HG02970 (cell line): ENCODE results near the gene KCTD5.
"Not testable (repeated sequence)": the region's sequence is repeated elsewhere in the genome, so short reads cannot be mapped to it uniquely, and the experiment has no call there.

Source experiments
- ATAC-seq: cut with Tn5 transposase; IDR thresholded peaks from one replicate; pipeline ENCODE4 v1.9.1; 2021; ENCODE audit warnings: mild to moderate bottlenecking, moderate library complexity, moderate number of reproducible peaks; ENCODE audit not compliant: unreplicated experiment, low FRiP score

The KCTD5 gene

DNA sequence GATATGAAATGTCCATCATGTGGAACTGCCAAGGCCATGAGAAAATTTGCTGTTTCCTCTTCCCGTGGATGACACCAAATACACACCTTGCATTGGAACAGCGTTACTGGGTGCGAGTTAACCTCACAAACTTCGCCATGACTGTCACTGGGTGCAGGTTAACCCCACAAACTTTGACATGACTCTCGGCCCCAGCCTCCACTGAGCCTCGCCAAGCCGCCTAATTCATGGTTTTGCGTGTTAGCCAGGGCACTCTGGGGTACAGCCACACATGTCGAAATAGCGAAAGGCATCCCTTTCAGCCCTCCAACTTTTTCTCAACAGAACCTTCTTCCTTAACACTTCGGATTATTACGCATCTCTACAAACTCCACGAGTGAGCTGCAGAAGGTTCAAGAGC is 10.6 kb upstream of the KCTD5 start:
- no peak for ATAC-seq

GRCh38 chr16:2673066-2673999 is 9.0 kb upstream of the KCTD5 start:
- peak; percentile 88 for ATAC-seq

DNA sequence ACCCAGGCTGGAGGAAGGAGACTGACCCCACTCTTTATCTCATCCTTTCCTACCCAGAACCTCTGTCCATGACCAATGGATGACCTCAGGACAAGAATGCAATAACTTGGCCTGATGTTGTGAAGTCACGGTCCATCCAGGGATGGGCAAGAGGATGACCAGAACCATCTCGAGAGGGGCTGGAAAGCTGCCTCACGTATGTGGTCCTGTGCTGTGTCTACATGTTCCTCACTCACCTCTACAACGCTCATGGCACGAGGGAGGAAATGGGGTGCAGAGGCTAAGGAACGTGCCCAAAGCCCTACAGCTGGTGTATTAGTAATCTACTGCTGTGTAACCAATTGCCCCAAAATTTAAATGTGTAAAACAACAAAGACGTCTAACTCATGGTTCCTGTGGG is 7.3 kb upstream of the KCTD5 start:
- ATAC-seq: no peak

DNA sequence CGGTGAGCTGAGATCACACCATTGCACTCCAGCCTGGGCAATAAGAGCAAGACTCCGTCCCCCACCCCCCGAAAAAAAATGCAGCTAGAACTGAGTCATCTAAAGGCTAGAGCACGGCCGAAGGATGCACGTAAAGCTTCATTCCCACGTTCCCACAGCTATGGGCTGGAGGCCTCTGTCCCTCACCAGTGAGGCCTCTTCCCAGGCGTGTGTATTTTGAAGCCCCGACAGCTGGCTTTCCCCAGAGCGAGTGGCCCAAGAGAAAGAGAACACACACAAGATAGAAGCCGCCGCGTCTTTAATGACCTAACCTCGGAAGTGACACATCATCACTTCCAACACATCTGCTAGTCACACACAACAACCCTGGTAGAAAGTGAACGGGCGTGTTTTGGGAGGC is 6.6 kb upstream of the KCTD5 start:
- no peak for ATAC-seq

DNA sequence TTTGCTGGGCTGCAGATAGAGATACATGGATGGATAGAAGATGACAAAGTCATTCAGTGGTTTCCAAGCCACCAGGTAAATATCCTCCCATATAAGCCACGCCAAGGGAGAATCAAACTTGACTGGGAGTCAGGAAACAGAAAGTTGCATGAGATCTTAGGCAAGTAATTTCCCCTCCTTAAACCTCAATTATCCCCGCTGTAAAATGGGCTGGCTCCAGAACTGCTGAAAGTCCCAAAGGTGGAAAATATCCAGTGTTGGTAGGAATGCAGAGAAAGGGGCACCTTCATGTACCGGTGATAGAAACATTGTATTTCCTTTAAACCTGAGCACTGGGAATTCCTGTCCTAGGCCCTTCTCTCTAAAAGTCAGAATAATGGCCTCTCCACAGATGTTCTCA is 5.4 kb upstream of the KCTD5 start:
- ATAC-seq: not testable (repeated sequence)

DNA sequence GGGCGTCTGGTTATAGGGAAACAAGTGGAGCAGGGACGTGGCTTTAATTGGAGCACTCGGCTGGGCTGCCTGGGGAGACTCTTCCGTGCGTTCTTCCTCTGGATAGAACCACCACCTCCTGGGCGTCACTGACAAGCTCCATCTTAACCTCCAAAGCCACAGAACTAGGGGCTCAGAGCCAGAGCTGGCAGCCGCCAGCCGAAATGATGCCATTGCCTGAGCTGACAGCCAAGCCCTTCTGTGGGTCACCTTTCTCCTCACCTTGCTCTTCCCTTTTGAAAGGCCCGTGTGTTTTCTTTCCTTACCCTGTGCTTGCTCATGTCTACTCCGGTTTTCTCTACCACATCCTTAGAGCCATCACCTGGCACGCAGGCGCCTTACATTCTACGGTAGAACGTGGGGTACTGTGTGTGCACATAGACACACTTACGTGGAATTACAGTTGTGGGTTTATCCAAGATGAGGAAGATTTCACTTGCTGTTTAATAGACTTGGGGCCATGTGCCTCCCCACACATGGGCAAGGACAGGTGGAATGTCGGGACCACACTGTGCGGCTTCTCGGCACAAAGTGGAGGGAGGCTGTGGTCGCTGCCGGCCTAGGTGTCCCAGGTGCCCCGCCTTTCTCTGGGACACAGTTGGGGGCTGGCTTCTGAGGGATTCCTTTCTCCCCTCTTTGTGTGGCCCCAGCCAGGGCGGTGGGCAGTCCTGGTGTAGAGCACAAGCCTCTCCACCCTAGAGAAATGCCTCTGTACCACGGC is 3.9 kb upstream of the KCTD5 start:
- ATAC-seq: not testable (repeated sequence)

- ATAC-seq: not testable (repeated sequence)
Observed at GRCh38 chr16:2679902-2680301, 2.4 kb upstream of the KCTD5 start.

GRCh38 chr16:2680360-2680759 is 2.0 kb upstream of the KCTD5 start:
- not testable (repeated sequence) for ATAC-seq

- not testable (repeated sequence) for ATAC-seq
Observed at GRCh38 chr16:2683041-2683440, 718 bp downstream of the KCTD5 start.

- ATAC-seq: not testable (repeated sequence)
Observed at GRCh38 chr16:2686075-2686474, 3.8 kb downstream of the KCTD5 start.

DNA sequence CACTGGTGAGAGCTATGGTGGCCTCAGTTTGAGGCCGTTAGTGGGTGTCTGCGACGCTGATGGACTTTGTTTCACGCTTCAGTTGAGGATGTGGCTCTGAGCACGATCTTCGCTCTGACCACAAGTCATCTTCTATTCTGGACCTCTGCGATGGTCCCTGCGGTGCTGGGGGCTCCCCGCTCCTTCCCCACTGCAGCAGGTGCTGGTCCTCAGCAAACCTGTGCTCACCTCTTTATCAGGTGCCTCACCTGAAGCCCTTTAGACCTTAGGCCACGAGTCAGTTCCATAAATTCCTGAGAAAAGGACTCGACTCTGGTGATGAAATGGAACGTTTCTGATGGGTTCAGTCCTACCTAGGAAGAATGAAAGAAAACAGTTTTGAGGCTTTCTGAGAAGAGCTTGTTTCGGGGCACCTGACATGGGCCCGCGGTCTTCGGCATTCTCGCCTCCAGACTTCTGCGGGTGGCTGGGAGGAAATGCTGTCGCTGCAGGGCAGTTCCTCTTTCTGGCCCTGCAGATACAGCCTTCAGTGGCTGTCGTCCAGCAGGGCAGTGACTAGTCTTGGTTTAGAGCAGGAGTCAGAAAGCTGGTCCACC is 4.7 kb downstream of the KCTD5 start:
- ATAC-seq: no peak

DNA sequence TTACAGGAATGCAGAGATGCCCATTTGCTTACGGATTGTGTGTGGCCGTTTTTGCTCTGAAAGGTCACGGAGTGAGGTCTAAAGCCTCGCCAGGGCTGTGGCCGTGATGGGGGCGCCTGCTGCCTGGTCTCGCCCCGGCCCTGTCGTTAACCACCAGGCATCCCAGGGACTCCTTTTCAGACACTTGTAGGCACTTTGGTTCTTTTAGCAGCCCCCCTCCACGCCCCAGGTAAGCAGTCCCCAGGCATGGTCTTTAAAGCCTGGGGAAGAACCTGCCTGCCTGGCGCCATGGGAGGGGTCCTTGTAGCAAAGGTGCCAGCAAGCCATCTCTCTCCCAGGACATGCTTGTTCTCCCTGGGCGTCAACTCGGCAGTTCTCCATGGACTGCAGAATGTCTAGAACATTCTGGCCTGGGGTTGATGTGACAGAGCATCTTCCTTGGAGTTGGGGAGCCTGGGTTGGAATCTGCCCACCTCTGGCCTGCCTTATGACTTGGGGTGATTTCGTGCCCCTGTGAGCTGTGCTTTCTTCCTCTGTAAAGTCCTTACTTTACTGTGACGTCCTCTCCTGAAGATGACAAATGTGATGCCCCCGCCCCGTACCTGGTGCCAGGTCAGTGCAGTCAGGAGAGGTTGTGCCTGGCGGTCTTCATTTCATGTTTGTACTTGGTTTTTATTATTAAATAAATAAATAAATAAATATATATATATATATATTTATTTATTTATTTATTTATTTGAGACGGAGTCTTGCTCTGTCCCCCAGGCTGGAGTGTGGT is 5.4 kb downstream of the KCTD5 start:
- ATAC-seq: no peak

DNA sequence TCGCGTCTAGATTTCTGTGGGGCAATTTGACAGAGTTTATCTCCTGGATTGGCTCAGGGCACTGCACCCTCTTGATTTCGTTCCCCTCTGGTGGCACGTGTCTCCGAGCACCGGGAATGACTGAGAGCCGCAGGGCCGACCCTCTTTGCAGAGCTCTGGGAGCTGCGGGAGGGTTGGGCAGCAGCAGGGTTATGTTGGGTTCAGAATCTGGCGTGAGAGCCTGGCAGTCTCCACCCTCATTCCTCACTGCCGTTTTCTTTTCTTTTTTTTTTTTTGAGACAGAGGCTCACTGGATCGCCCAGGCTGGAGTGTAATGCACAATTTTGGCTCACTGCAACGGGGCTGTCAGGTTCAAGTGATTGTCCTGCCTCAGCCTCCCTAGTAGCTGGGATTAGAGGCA is 7.1 kb downstream of the KCTD5 start:
- ATAC-seq: not testable (repeated sequence)

DNA sequence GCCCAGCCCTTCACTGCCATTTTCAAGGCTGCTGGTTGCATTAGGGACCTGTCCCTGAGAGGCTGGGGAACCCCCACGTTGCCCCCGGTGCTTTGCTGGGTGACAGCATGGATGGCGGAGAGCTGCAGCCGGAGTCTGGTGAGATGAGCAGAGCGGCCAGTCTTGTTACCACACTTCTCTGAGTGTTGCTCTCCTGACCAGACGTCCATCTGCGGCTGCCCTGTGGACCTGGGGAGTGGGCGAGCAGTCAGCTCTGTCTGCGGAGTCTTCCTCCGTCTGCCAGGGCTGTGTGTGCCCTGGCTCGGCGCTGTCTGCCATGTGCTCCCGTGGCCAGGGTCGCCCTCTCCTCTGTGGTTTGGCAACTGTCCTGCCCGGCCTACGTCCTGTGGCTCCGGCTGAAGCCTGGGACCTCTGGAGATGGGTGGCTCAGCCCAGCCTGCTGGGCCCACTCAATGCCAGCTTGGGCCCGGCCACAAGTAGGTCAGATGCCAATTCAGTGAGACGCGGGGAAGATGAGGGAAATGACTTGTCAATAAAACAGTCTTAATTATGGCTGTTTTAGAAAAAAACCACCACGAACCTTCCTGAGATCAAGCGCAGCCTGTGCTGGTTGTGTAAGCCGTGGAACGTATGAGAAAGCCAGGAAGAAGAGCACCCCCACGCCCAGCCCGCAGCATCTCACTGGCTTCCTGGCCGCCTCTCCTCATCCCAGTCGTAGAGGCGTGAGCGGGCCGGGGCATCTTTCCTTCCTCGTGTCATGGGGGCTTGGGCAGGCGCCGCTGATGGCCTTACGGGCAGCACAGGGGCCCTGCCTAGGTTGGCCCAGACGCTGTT is 7.9 kb downstream of the KCTD5 start:
- ATAC-seq: no peak

- no peak for ATAC-seq
Observed at GRCh38 chr16:2690852-2691251, 8.5 kb downstream of the KCTD5 start.

GRCh38 chr16:2691491-2692248 is 9.3 kb downstream of the KCTD5 start:
- no peak for ATAC-seq

DNA sequence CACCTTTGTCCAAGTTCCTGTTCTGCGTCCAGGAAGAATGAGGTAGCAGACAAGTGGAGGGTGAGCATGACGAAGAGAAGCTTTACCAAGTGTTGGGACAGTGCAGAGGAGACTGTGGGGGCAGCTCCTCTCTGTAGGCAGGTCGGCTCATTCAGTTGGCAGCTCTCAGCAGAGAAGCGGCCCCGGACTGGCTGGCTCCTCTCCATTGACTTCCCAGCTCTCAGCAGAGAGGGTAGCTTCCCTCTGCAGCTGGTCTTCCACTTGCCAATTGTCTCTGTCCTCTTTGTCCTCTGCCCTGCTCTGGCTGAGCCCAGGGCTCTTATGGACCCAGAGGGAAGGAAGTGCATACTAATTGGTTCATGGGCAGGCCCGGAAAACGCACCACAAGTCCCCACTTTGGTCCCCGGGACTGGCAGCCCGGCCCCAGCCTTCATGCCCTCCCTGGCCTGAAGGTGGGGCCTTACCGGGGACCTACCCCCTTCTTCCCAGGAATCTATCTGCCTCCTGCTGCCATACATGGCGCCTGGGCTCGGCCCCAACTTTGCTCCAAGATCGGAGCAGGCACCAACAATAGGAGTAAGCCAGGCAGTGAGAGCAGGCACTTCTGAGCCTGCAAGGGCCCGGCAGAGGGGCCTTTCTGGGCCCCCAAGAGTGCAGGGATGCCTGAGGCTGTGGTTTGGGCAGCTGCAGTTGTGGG is 10.1 kb downstream of the KCTD5 start:
- no peak for ATAC-seq

DNA sequence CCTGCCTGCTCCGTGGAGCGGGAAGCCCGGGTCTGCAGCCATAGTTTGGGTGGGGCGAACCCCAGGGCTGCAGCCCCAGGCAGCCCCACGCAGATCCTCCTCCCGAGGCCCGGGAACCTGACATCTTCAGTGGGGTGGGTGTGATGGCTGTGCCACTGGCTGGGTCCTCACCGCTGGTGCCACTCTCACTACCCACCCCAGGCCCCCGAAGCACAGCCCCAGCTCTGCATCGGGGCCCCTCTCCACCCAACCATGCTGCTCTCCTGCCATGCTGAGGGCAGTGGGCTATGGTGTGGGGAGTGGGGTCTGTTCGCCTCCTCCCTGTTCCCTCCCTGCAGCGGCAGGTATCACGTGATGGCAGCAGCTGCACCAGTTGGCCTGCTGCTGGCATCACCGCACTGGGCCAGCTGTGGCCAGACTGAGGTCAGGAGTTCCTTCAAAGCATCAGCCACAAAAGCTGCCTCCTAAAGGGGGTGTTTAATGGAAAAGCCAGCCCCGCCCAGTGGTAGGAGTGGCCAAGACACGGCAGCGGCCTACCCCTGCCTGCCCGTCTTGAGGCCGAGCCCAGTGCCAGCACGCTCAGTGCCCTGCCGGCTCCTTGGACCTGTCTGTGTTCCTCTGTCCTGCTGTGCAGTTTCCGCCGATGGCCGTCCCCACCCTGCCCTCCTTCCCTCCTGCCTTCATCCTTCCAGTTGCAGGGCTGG is 10.8 kb downstream of the KCTD5 start:
- no peak for ATAC-seq
